ENCODE results near the gene TRMT13. TPM values are rescaled to one million over a fixed set of nuclear protein-coding genes. Genes with fewer than 3 reads are reported as not detected.

Gene TRMT13
- polyA plus RNA-seq, 1 experiment = 6.2 TPM

DNA sequence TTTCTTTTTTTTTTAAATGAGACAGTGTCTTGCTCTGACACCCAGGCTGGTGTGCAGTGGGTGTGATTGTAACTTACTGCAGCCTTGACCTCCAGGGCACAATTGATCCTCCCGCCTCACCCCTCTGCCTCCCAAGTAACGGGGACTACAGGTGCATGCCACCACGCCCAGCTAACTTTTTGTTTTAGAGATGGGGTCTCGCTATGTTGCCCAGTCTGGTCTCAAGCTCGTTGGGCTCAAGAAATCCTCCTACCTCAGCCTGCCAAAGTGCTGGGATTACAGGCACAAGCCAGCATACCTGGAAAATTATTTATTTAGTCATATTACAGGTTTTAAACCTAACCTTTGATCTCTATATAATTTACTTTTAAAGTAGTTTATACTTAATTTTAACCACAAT lies 31.7 kb downstream of the TRMT13 start:
- Histone ChIP-seq H3K27me3 (ENCODE audit: control insufficient read depth, insufficient read depth, low read length) (no peaks in the 10 kb centered on the region), H3K4me3 (ENCODE audit: low read depth, low read length) (no peak overlapping the region), H3K36me3 (ENCODE audit: control insufficient read depth, insufficient read depth, low read length) (no peaks in the 10 kb centered on the region)
- ChIA-PET POLR2A (no interaction called here), CTCF (interaction anchor here (1.9 kb wide), 1 partner anchor 16 kb away, joined by 5 read pairs; no protein-coding TSS in a partner anchor)
- no peak for DNase-seq (ENCODE audit: low read depth)
- TF ChIP-seq CTCF (IDR thresholded peaks at IDR 0.05; ENCODE audit: insufficient read depth, low read depth, low read length) = no peak

DNA sequence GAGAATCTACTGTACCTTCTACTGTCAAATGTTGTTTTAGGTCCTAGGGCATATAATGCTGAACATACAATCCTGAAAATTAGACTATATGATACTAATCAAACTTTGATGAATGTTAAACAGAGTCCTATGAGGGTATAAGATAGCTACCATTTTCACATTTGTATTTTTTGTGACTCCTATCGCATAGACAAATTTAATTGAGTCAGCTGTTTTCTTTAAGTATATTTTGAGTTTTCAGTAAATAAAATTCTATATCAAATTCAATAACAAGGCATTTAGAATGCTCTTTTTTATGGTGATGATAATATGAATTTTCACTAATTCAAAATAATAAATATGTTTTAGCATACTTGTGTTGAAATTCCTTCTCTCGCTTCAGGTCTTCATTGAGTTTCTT lies 35.1 kb downstream of the TRMT13 start:
- no peaks in the 10 kb centered on the region for H3K36me3 ChIP-seq (ENCODE audit: control insufficient read depth, insufficient read depth, low read length)
- H3K4me3 ChIP-seq (ENCODE audit: low read depth, low read length) = no peak overlapping the region
- no peaks in the 10 kb centered on the region for H3K27me3 ChIP-seq (ENCODE audit: control insufficient read depth, insufficient read depth, low read length)
- ChIA-PET CTCF (no interaction called here), POLR2A (no interaction called here)
- no peak for TF ChIP-seq CTCF (IDR thresholded peaks at IDR 0.05; ENCODE audit: insufficient read depth, low read depth, low read length)
- no peak for DNase-seq (ENCODE audit: low read depth)

- no peak for TF ChIP-seq CTCF (IDR thresholded peaks at IDR 0.05; ENCODE audit: insufficient read depth, low read depth, low read length)
- ChIA-PET POLR2A (no interaction called here), CTCF (no interaction called here)
- DNase-seq (ENCODE audit: low read depth) = no peak
- Histone ChIP-seq H3K36me3 (ENCODE audit: control insufficient read depth, insufficient read depth, low read length) (no peaks in the 10 kb centered on the region), H3K27me3 (ENCODE audit: control insufficient read depth, insufficient read depth, low read length) (no peaks in the 10 kb centered on the region), H3K4me3 (ENCODE audit: low read depth, low read length) (no peak overlapping the region)
These were observed 44.5 kb downstream of the TRMT13 start for GRCh38 chr1:100177295-100178041.

DNA sequence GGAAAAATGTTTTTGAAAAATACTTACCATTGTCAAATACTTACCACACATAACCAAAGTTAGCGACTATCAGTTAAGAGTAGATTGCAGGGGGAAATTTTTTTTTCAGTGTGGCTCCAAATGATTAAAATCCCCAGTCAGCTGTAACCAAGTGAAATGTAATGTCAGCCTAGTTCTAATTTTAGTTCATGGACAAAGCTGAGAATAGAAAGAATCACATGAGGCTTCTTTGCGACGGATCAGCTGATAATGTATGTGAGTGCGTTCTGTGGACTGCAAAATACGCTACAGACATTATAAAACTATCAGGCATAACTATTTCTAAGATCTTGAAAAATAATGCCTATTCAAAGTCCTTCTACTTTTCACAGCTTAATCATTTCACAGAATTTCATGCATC lies 45.1 kb downstream of the TRMT13 start, which contains the start of gene LRRC39:
Gene LRRC39 (minus strand): TSS at position 166 of the 400 bp plus-strand sequence. CDS start 9,740 bp downstream, outside the sequence.
- no peak for DNase-seq (ENCODE audit: low read depth)
- H3K4me3 ChIP-seq (ENCODE audit: low read depth, low read length) = no peak within 1 kb of the TSS
- H3K36me3 ChIP-seq (ENCODE audit: control insufficient read depth, insufficient read depth, low read length) = no peaks in the 10 kb centered on the region
- ChIA-PET CTCF (no interaction called here), POLR2A (no interaction called here)
- no peak for TF ChIP-seq CTCF (IDR thresholded peaks at IDR 0.05; ENCODE audit: insufficient read depth, low read depth, low read length)
- H3K27me3 ChIP-seq (ENCODE audit: control insufficient read depth, insufficient read depth, low read length) = no peaks in the 10 kb centered on the region

DNA sequence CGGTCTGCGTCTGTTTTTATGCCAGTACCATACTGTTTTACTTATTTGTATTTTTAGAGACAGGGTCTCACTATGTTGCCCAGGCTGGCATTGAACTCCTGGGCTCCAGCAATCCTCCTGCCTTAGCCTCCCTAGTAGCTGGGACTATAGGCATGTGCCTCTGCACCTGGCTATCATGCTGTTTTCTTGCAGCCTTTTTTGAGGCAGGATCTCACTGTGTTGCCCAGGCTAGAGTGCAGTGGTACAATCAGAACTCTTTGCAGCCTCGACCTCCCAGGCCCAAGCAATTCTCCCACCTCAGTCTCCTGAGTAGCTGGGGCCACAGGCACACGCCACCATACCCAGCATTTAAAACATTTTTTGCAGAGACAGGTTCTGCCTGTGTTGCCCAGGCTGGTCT lies 50.4 kb downstream of the TRMT13 start:
- no peak for DNase-seq (ENCODE audit: low read depth)
- no peaks in the 10 kb centered on the region for H3K36me3 ChIP-seq (ENCODE audit: control insufficient read depth, insufficient read depth, low read length)
- no peak for TF ChIP-seq CTCF (IDR thresholded peaks at IDR 0.05; ENCODE audit: insufficient read depth, low read depth, low read length)
- H3K27me3 ChIP-seq (ENCODE audit: control insufficient read depth, insufficient read depth, low read length) = no peaks in the 10 kb centered on the region
- ChIA-PET POLR2A (no interaction called here), CTCF (no interaction called here)
- H3K4me3 ChIP-seq (ENCODE audit: low read depth, low read length) = no peak overlapping the region
